ENCODE measurements around the gene TRMT1.
"Not testable (repeated sequence)": the region's sequence is repeated elsewhere in the genome, so short reads cannot be mapped to it uniquely, and the experiment has no call there.

TRMT1 gene

GRCh38 chr19:13150187-13150930 is 33.8 kb upstream of the TRMT1 start, which contains the start of the genes IER2 and STX10:
Gene IER2, plus strand, starts transcription at chr19:13150411. Its CDS starts 2,776 bp downstream, at chr19:13153187.
Gene STX10, minus strand, starts transcription at chr19:13150375. Its CDS starts 202 bp downstream, at chr19:13150173.
- DNase-seq (ENCODE audit: low read depth) = no peak

GRCh38 chr19:13149628-13150186 is 33.2 kb upstream of the TRMT1 start:
- no peak for DNase-seq (ENCODE audit: low read depth)

GRCh38 chr19:13149173-13149627 is 32.7 kb upstream of the TRMT1 start:
- not testable (repeated sequence) for DNase-seq (ENCODE audit: low read depth)

GRCh38 chr19:13146763-13147563 is 30.4 kb upstream of the TRMT1 start:
- no peak for DNase-seq (ENCODE audit: low read depth)

GRCh38 chr19:13139633-13140311 is 23.2 kb upstream of the TRMT1 start:
- DNase-seq (ENCODE audit: low read depth) = no peak

GRCh38 chr19:13138916-13139198 is 22.3 kb upstream of the TRMT1 start:
- no peak for DNase-seq (ENCODE audit: low read depth)

- no peak for DNase-seq (ENCODE audit: low read depth)
Measured at GRCh38 chr19:13138171-13138915, 21.8 kb upstream of the TRMT1 start.

GRCh38 chr19:13137290-13137794 is 20.8 kb upstream of the TRMT1 start:
- no peak for DNase-seq (ENCODE audit: low read depth)

- no peak for DNase-seq (ENCODE audit: low read depth)
Measured at GRCh38 chr19:13135068-13136062, 18.8 kb upstream of the TRMT1 start.

GRCh38 chr19:13134626-13135025 is 18.1 kb upstream of the TRMT1 start:
- no peak for DNase-seq (ENCODE audit: low read depth)

GRCh38 chr19:13133241-13133870 is 16.8 kb upstream of the TRMT1 start:
- DNase-seq (ENCODE audit: low read depth) = no peak

- DNase-seq (ENCODE audit: low read depth) = no peak
Measured at GRCh38 chr19:13132471-13133180, 16.1 kb upstream of the TRMT1 start.

GRCh38 chr19:13130886-13131490 is 14.4 kb upstream of the TRMT1 start:
- DNase-seq (ENCODE audit: low read depth) = no peak

GRCh38 chr19:13129384-13129783 is 12.8 kb upstream of the TRMT1 start:
- DNase-seq (ENCODE audit: low read depth) = no peak

GRCh38 chr19:13128583-13128982 is 12.0 kb upstream of the TRMT1 start:
- no peak for DNase-seq (ENCODE audit: low read depth)

- no peak for DNase-seq (ENCODE audit: low read depth)
Measured at GRCh38 chr19:13127811-13128575, 11.5 kb upstream of the TRMT1 start.

GRCh38 chr19:13127051-13127450 is 10.5 kb upstream of the TRMT1 start:
- no peak for DNase-seq (ENCODE audit: low read depth)
